H1 (cell line): Measurements from ENCODE around the gene ETFB. TPM values are rescaled to one million over a fixed set of nuclear protein-coding genes. Genes with fewer than 3 reads are reported as not detected.

Experiments
- CTCF ChIA-PET: fragments of 300-600 bp; sonication (Branson Sonifier 250); formaldehyde crosslinking; loops from one replicate; lab custom pipeline; 2021; ENCODE audit not compliant: partially characterized antibody; lab: Charles Lee
- POLR2A ChIA-PET: fragments of 300-600 bp; sonication (Branson Sonifier 250); formaldehyde crosslinking; loops from one replicate; lab custom pipeline; 2021; ENCODE audit warnings: inconsistent platforms; ENCODE audit not compliant: partially characterized antibody; lab: Charles Lee
- DNase-seq, 2 experiments: peaks; one replicate each; pipeline versions ENCODE4 v3.0.0 to v3.0.0-alpha.2; 2010 to 2022; ENCODE audit warnings: low spot score in 2 of 2, low read depth in 1 of 2, mixed read lengths in 1 of 2
- FAIRE-seq: peaks from 2 replicates; lab custom pipeline; 2011; peaks lifted over from hg19 to GRCh38; lab: Jason Lieb, UNC
- H2AFZ ChIP-seq: 2 replicates; pipeline ENCODE4 v1.8.1; 2012; ENCODE audit warnings: low read length, inconsistent platforms
- H2AK5ac ChIP-seq: 2 replicates; pipeline ENCODE4 v1.6.1; 2013; ENCODE audit warnings: low read depth, low read length
- H2BK120ac ChIP-seq: replicated peaks from 2 replicates; pipeline ENCODE3; 2013; ENCODE audit warnings: low read depth, low read length, inconsistent platforms
- H2BK12ac ChIP-seq: 2 replicates; pipeline ENCODE4 v1.6.1; 2013; ENCODE audit warnings: low read depth, low read length
- H2BK15ac ChIP-seq: 2 replicates; pipeline ENCODE4 v1.6.1; 2013; ENCODE audit warnings: low read length
- H2BK20ac ChIP-seq: 2 replicates; pipeline ENCODE4 v1.6.1; 2013; ENCODE audit warnings: low read length
- H2BK5ac ChIP-seq: 2 replicates; pipeline ENCODE4 v1.6.1; 2013; ENCODE audit warnings: low read depth, low read length
- H3K14ac ChIP-seq: 2 replicates; pipeline ENCODE4 v1.6.1; 2013; ENCODE audit warnings: inconsistent platforms; ENCODE audit not compliant: insufficient read length
- H3K18ac ChIP-seq: 2 replicates; pipeline ENCODE4 v1.6.1; 2013; ENCODE audit warnings: low read length; ENCODE audit errors: extremely low read depth
- H3K23ac ChIP-seq: 2 replicates; pipeline ENCODE4 v1.6.1; 2013; ENCODE audit warnings: inconsistent platforms; ENCODE audit not compliant: insufficient read length
- H3K23me2 ChIP-seq: 2 replicates; pipeline ENCODE4 v1.6.1; 2013; ENCODE audit warnings: low read depth, low read length
- H3K27ac ChIP-seq: 2 replicates; pipeline ENCODE4 v1.6.1; 2011; ENCODE audit warnings: low read depth, low read length, inconsistent platforms
- H3K27me3 ChIP-seq, 4 experiments: replicated peaks in 1 of 4; 1 replicate in 1 of 4; 2 replicates in 3 of 4; pipeline versions ENCODE4 v1.6.1 to v1.8.1; 2011 to 2013; ENCODE audit warnings: low read length in 3 of 4, mild to moderate bottlenecking in 3 of 4, inconsistent platforms in 2 of 4, mixed read lengths in 2 of 4, moderate library complexity in 1 of 4; ENCODE audit not compliant: control insufficient read depth in 3 of 4, insufficient read depth in 3 of 4; ENCODE audit errors: extremely low read depth in 1 of 4
- H3K36me3 ChIP-seq, 4 experiments: 2 replicates each; pipeline versions ENCODE4 v1.6.1 to v1.8.1; 2011 to 2013; ENCODE audit warnings: mild to moderate bottlenecking in 4 of 4, low read length in 3 of 4, moderate library complexity in 2 of 4, control low read depth in 1 of 4, inconsistent platforms in 1 of 4; ENCODE audit not compliant: insufficient read depth in 4 of 4, control insufficient read depth in 2 of 4
- H3K4ac ChIP-seq: replicated peaks from 2 replicates; pipeline ENCODE3; 2013; ENCODE audit warnings: low read length, low read depth, mixed read lengths, inconsistent platforms; ENCODE audit not compliant: insufficient read length
- H3K4me1 ChIP-seq, 4 experiments: replicated peaks in 1 of 4; 1 replicate in 1 of 4; 2 replicates in 3 of 4; pipeline versions ENCODE4 v1.6.1 to v1.8.1; 2011 to 2013; ENCODE audit warnings: low read length in 3 of 4, inconsistent platforms in 2 of 4, mixed read lengths in 1 of 4; ENCODE audit not compliant: insufficient read depth in 4 of 4, control insufficient read depth in 3 of 4
- H3K4me2 ChIP-seq, 2 experiments: 2 replicates each; pipeline versions ENCODE4 v1.6.1 to v1.8.1; 2011 to 2013; ENCODE audit warnings: low read depth in 2 of 2, low read length in 2 of 2, control low read depth in 1 of 2, inconsistent platforms in 1 of 2, mild to moderate bottlenecking in 1 of 2; ENCODE audit not compliant: insufficient read depth in 1 of 2
- H3K4me3 ChIP-seq, 4 experiments: fragments of 200-600, 300-600 bp in 1 of 4; sonication (generic), shearing (Covaris generic), sonication (Bioruptor Twin) in 1 of 4; 2 replicates each; pipeline versions ENCODE4 v1.5.1 to v1.8.1; 2011 to 2016; ENCODE audit warnings: low read length in 4 of 4, low read depth in 3 of 4, control low read depth in 2 of 4, inconsistent platforms in 2 of 4, mild to moderate bottlenecking in 2 of 4, mixed read lengths in 1 of 4, moderate library complexity in 1 of 4; ENCODE audit not compliant: insufficient read depth in 2 of 4; ENCODE audit errors: extremely low read depth in 1 of 4
- H3K56ac ChIP-seq: replicated peaks from 2 replicates; pipeline ENCODE3; 2013; ENCODE audit warnings: low read depth, mild to moderate bottlenecking, mixed read lengths, low read length, inconsistent platforms; ENCODE audit not compliant: insufficient read length
- H3K79me1 ChIP-seq: 2 replicates; pipeline ENCODE4 v1.6.1; 2013; ENCODE audit warnings: low read depth, low read length, control low read depth
- H3K79me2 ChIP-seq, 2 experiments: 2 replicates each; pipeline versions ENCODE4 v1.6.1 to v1.8.1; 2012 to 2013; ENCODE audit warnings: low read length in 2 of 2, mild to moderate bottlenecking in 2 of 2, inconsistent platforms in 1 of 2; ENCODE audit not compliant: insufficient read depth in 2 of 2, control insufficient read depth in 1 of 2
- H3K9ac ChIP-seq, 4 experiments: replicated peaks in 1 of 4; 1 replicate in 1 of 4; 2 replicates in 3 of 4; pipeline versions ENCODE4 v1.6.1 to v1.8.1; 2011 to 2013; ENCODE audit warnings: low read depth in 3 of 4, low read length in 3 of 4, control low read depth in 2 of 4, mild to moderate bottlenecking in 2 of 4, moderate library complexity in 2 of 4, inconsistent platforms in 1 of 4; ENCODE audit errors: extremely low read depth in 1 of 4
- H3K9me3 ChIP-seq, 2 experiments: 2 replicates each; pipeline versions ENCODE4 v1.6.1 to v1.8.1; 2012 to 2013; ENCODE audit warnings: mild to moderate bottlenecking in 2 of 2, moderate library complexity in 2 of 2, control low read depth in 1 of 2, inconsistent platforms in 1 of 2, low read depth in 1 of 2, low read length in 1 of 2, mixed read lengths in 1 of 2; ENCODE audit not compliant: insufficient read depth in 2 of 2
- H4K20me1 ChIP-seq, 2 experiments: replicated peaks in 1 of 2; 2 replicates each; pipeline versions ENCODE3 to v1.8.1; 2011 to 2013; ENCODE audit warnings: inconsistent platforms in 2 of 2, low read length in 2 of 2, mild to moderate bottlenecking in 1 of 2; ENCODE audit not compliant: insufficient read depth in 2 of 2, control insufficient read depth in 1 of 2
- H4K5ac ChIP-seq: 2 replicates; pipeline ENCODE4 v1.6.1; 2013; ENCODE audit warnings: low read length, low read depth, mixed read lengths, inconsistent platforms; ENCODE audit not compliant: insufficient read length
- H4K8ac ChIP-seq: 2 replicates; pipeline ENCODE4 v1.8.0; 2013; ENCODE audit warnings: mild to moderate bottlenecking, moderate library complexity, low read length, inconsistent platforms; ENCODE audit not compliant: insufficient read depth; ENCODE audit errors: extremely low read depth
- H4K91ac ChIP-seq: replicated peaks from 2 replicates; pipeline ENCODE3; 2013; ENCODE audit warnings: low read length, mixed read lengths, inconsistent platforms; ENCODE audit not compliant: insufficient read length
- BACH1 ChIP-seq: IDR thresholded peaks from 2 replicates; pipeline ENCODE4 v1.6.1; 2012; ENCODE audit warnings: low read length, improper control_type of control experiment
- CHD1 ChIP-seq: IDR thresholded peaks from 2 replicates; pipeline ENCODE4 v1.6.1; 2012; ENCODE audit warnings: low read depth, low read length, improper control_type of control experiment
- FOSL1 ChIP-seq: IDR thresholded peaks from 2 replicates; pipeline ENCODE4 v1.6.1; 2011; ENCODE audit warnings: mild to moderate bottlenecking, low read depth, low read length, moderate library complexity; ENCODE audit not compliant: insufficient read depth
- NANOG ChIP-seq: IDR thresholded peaks from 2 replicates; pipeline ENCODE4 v1.6.1; 2011; ENCODE audit warnings: low read length, low read depth, mild to moderate bottlenecking, inconsistent platforms; ENCODE audit not compliant: insufficient read depth, poor library complexity, severe bottlenecking
- POU5F1 ChIP-seq: IDR thresholded peaks from 2 replicates; pipeline ENCODE4 v1.6.1; 2011; ENCODE audit warnings: low read depth, mild to moderate bottlenecking, low read length, moderate library complexity
- RBBP5 ChIP-seq: IDR thresholded peaks from 2 replicates; pipeline ENCODE4 v1.7.1; 2012; ENCODE audit warnings: low read depth, mild to moderate bottlenecking, inconsistent platforms, low read length, moderate library complexity, borderline replicate concordance
- SAP30 ChIP-seq: fragments of 300-600 bp; sonication (generic); IDR thresholded peaks from 2 replicates; pipeline ENCODE4 v1.7.1; 2012; ENCODE audit warnings: low read length, moderate library complexity, mild to moderate bottlenecking, inconsistent platforms; ENCODE audit not compliant: insufficient read depth, insufficient replicate concordance
- SP2 ChIP-seq: IDR thresholded peaks from 2 replicates; pipeline ENCODE4 v1.6.1; 2012; ENCODE audit warnings: mild to moderate bottlenecking, low read length, inconsistent platforms
- WGBS, 2 experiments: shearing (Covaris generic) in 1 of 2; methylation state at CpG; one replicate each; pipeline versions ENCODE4 v1.1.6 to v1.1.7; 2013 to 2015; ENCODE audit warnings: low lambda C conversion rate in 2 of 2, mixed read lengths in 2 of 2, inconsistent platforms in 1 of 2, low coverage in 1 of 2, missing lambda C conversion rate in 1 of 2; ENCODE audit not compliant: insufficient replicate concordance in 2 of 2, insufficient coverage in 1 of 2, insufficient read length in 1 of 2; ENCODE audit errors: extremely low coverage in 1 of 2, missing lambda C conversion rate in 1 of 2; 5-methylcytosine and 5-hydroxymethylcytosine counted together
- polyA plus RNA-seq, 7 experiments: library from polyadenylated mRNA; depleted of rRNA in 3 of 7; stranded (reverse) in 5 of 7; unstranded in 2 of 7; fragments of >200 nt in 5 of 7; fragments of 200-250 nt in 2 of 7; gene quantifications; 1 replicate in 5 of 7; 2 replicates in 1 of 7; 4 replicates in 1 of 7; pipeline versions ENCODE4 v1.2.1 to v1.2.3, GENCODE V29; 2011 to 2013; ENCODE audit warnings: missing spikeins in 2 of 7, mixed read lengths in 2 of 7
- total RNA-seq: library from RNA; stranded (reverse); fragmentation: NEBNext Ultra II Directional; extraction: Animal tissue kit (Norgen Biotek cat#: 25700); gene quantifications from 2 replicates; pipeline ENCODE4 v1.2.1, GENCODE V29; 2021
- TF ChIP-seq, protein P1 (sequence below): IDR thresholded peaks from 2 replicates; pipeline ENCODE4 v1.6.1; 2011; ENCODE audit warnings: low read depth, mild to moderate bottlenecking, low read length; ENCODE audit not compliant: insufficient read depth

ETFB gene
- total and polyA plus RNA-seq, 2 of the 8 experiments (the other 6 are each of a cell fraction or from before 2014, with no cell fraction given): 40.0 to 66.5 TPM

DNA sequence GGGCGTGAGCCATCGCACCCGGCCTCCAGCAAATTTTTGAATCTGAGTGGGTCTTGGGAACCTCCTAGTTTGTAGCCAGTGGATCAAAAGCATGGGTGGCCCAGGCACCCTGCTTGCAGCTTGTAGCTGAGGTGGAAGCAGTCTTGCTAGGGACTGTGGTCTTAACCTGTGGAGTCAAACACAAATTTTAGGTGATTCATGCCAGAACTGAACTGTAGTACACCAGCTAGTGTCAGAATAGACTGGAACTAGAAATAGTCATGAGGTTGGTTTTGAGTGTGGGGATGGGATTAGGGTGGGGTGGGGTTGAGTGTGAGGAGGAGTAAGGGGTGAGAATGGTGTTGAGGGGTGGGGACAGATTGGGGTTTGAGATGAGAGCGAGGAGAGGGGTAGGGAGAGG is 15.8 kb upstream of the ETFB start:
- H2AK5ac ChIP-seq: no peak overlapping the region
- POLR2A ChIA-PET: interaction anchor here (1.0 to 2.3 kb wide), 2 partner anchors 10 to 12 kb away, joined by 3 to 5 read pairs; partner anchors contain the start of gene NKG7
- WGBS, 2 experiments: 83 to 92% methylated on average over 1 to 2 of the region's 4 CpGs

More for the DNA sequence above, 15.8 kb upstream of the ETFB start:
- H3K4ac ChIP-seq: no peak overlapping the region
- H3K79me2 ChIP-seq: no peaks in the 10 kb centered on the region
- H3K27ac ChIP-seq: no peak overlapping the region
- no peak overlapping the region for H3K23ac ChIP-seq
- H3K56ac ChIP-seq: no peak overlapping the region
- no peaks in the 10 kb centered on the region for H3K36me3 ChIP-seq
- no peak overlapping the region for H2BK12ac ChIP-seq
- no peak overlapping the region for H2BK5ac ChIP-seq
- no peaks in the 10 kb centered on the region for H3K27me3 ChIP-seq
- CTCF ChIA-PET: interaction anchor here (0.9 to 1.0 kb wide), 3 partner anchors 15 to 69 kb away, joined by 3 read pairs; no protein-coding TSS in a partner anchor
- no peaks in the 10 kb centered on the region for H3K4me1 ChIP-seq
- no peak overlapping the region for H3K18ac ChIP-seq
- H2BK20ac ChIP-seq: no peak overlapping the region
- no peak overlapping the region for H2AFZ ChIP-seq
- H2BK120ac ChIP-seq: no peak overlapping the region
- no peaks in the 10 kb centered on the region for H3K23me2 ChIP-seq
- H4K91ac ChIP-seq: no peak overlapping the region
- H4K5ac ChIP-seq: no peak overlapping the region
- no peak overlapping the region for H3K14ac ChIP-seq
- TF ChIP-seq RBBP5: no peak
- TF ChIP-seq NANOG: no peak
- TF ChIP-seq BACH1: no peak
- TF ChIP-seq CHD1: no peak
- TF ChIP-seq SP2: no peak
- TF ChIP-seq, protein P1, sequence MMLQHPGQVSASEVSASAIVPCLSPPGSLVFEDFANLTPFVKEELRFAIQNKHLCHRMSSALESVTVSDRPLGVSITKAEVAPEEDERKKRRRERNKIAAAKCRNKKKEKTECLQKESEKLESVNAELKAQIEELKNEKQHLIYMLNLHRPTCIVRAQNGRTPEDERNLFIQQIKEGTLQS: no peak
- no peak for TF ChIP-seq SAP30
- TF ChIP-seq POU5F1: no peak
- no peak for TF ChIP-seq FOSL1
- DNase-seq (no peak), FAIRE-seq (no peak)
- H3K9me3 ChIP-seq: peaks cover 7 to 16% of the 10 kb centered on the region in 2 experiments
- H2BK15ac ChIP-seq: no peak overlapping the region
- no peak overlapping the region for H4K8ac ChIP-seq
- no peaks in the 10 kb centered on the region for H3K79me1 ChIP-seq
- no peaks in the 10 kb centered on the region for H4K20me1 ChIP-seq
- no peak overlapping the region for H3K9ac ChIP-seq
- no peak overlapping the region for H3K4me3 ChIP-seq
- H3K4me2 ChIP-seq: no peak overlapping the region
